IMR-90 (cell line): ENCODE data around the gene ITIH2. TPM values are rescaled to one million over a fixed set of nuclear protein-coding genes. Genes with fewer than 3 reads are reported as not detected.

Source experiments
- ATAC-seq: fragments of 200-7000 bp; cut with Tn5 transposase; 2 replicates; pipeline ENCODE4 v1.9.1; 2020; ENCODE audit warnings: low read depth, mild to moderate bottlenecking, moderate library complexity
- BruUV-seq: library from RNA; stranded (reverse); fragments of 400-500 nt; replicated peaks from 2 replicates; lab custom pipeline; 2021; lab: Mats Ljungman, UMichigan
- CTCF ChIA-PET: fragments of 300-600 bp; formaldehyde crosslinking; extraction: SDS; loops from one replicate; lab custom pipeline; 2021; ENCODE audit warnings: antibody characterized with exemption; lab: Yijun Ruan, JAX
- POLR2A ChIA-PET: fragments of 300-600 bp; sonication (Branson Sonifier 250); formaldehyde crosslinking; loops from one replicate; lab custom pipeline; 2022; ENCODE audit warnings: antibody characterized with exemption; ENCODE audit not compliant: unreplicated experiment; lab: Charles Lee
- DNase-seq: peaks from one replicate; pipeline ENCODE4 v3.0.0; 2013
- H2AFZ ChIP-seq: replicated peaks from 2 replicates; pipeline ENCODE3; 2013; ENCODE audit warnings: low read length, mild to moderate bottlenecking; ENCODE audit not compliant: poor library complexity
- H2AK5ac ChIP-seq: 2 replicates; pipeline ENCODE4 v1.6.1; 2013; ENCODE audit warnings: low read depth, low read length, inconsistent platforms
- H2AK9ac ChIP-seq: replicated peaks from 2 replicates; pipeline ENCODE3; 2013; ENCODE audit warnings: mild to moderate bottlenecking, low read depth, low read length, moderate library complexity; ENCODE audit not compliant: poor library complexity
- H2BK120ac ChIP-seq: 2 replicates; pipeline ENCODE4 v1.6.1; 2013; ENCODE audit warnings: low read depth, low read length, inconsistent platforms
- H2BK15ac ChIP-seq: 3 replicates; pipeline ENCODE4 v1.6.1; 2013; ENCODE audit warnings: low read depth, low read length, inconsistent platforms
- H2BK20ac ChIP-seq: 2 replicates; pipeline ENCODE4 v1.6.1; 2013; ENCODE audit warnings: low read depth, mild to moderate bottlenecking, inconsistent platforms, low read length, moderate library complexity
- H2BK5ac ChIP-seq: 2 replicates; pipeline ENCODE4 v1.6.1; 2013; ENCODE audit warnings: mild to moderate bottlenecking, low read depth, low read length, inconsistent platforms; ENCODE audit not compliant: poor library complexity, severe bottlenecking
- H3K14ac ChIP-seq: replicated peaks from 2 replicates; pipeline ENCODE4 v1.6.1; 2013; ENCODE audit warnings: low read depth, low read length, inconsistent platforms
- H3K18ac ChIP-seq: 2 replicates; pipeline ENCODE4 v1.6.1; 2013; ENCODE audit warnings: low read depth, low read length, control low read depth
- H3K23ac ChIP-seq: 2 replicates; pipeline ENCODE4 v1.6.1; 2013; ENCODE audit warnings: low read depth, low read length, inconsistent platforms
- H3K27ac ChIP-seq: 2 replicates; pipeline ENCODE4 v1.5.1; 2013; ENCODE audit warnings: mild to moderate bottlenecking, control low read depth, low read length; ENCODE audit not compliant: insufficient read depth
- H3K27me3 ChIP-seq: 2 replicates; pipeline ENCODE4 v1.6.1; 2013; ENCODE audit warnings: low read length; ENCODE audit not compliant: control insufficient read depth, insufficient read depth
- H3K36me3 ChIP-seq: 2 replicates; pipeline ENCODE4 v1.6.1; 2013; ENCODE audit warnings: low read length, mixed read lengths; ENCODE audit not compliant: control insufficient read depth, insufficient read depth
- H3K4ac ChIP-seq: 2 replicates; pipeline ENCODE4 v1.6.1; 2013; ENCODE audit warnings: low read depth, low read length, inconsistent platforms
- H3K4me1 ChIP-seq: 2 replicates; pipeline ENCODE4 v1.6.1; 2013; ENCODE audit warnings: low read length, mixed read lengths; ENCODE audit not compliant: control insufficient read depth, insufficient read depth
- H3K4me2 ChIP-seq: 2 replicates; pipeline ENCODE4 v1.6.1; 2013; ENCODE audit warnings: low read depth, mild to moderate bottlenecking, control low read depth, low read length, moderate library complexity
- H3K4me3 ChIP-seq: 2 replicates; pipeline ENCODE4 v1.5.1; 2013; ENCODE audit warnings: low read depth, mild to moderate bottlenecking, control low read depth, low read length, moderate library complexity; ENCODE audit not compliant: insufficient read depth
- H3K56ac ChIP-seq: 2 replicates; pipeline ENCODE4 v1.6.1; 2013; ENCODE audit warnings: low read length, inconsistent platforms; ENCODE audit not compliant: insufficient read depth; ENCODE audit errors: extremely low read depth
- H3K79me1 ChIP-seq, 2 experiments: 2 replicates each; pipeline ENCODE4 v1.6.1; 2013; ENCODE audit warnings: low read length in 2 of 2, inconsistent platforms in 1 of 2, low read depth in 1 of 2
- H3K9ac ChIP-seq: 2 replicates; pipeline ENCODE4 v1.6.1; 2013; ENCODE audit warnings: low read depth, low read length, control low read depth
- H3K9me1 ChIP-seq: 2 replicates; pipeline ENCODE4 v1.6.1; 2013; ENCODE audit warnings: low read length, inconsistent platforms; ENCODE audit not compliant: insufficient read depth
- H3K9me3 ChIP-seq: 2 replicates; pipeline ENCODE4 v1.6.1; 2013; ENCODE audit warnings: low read length; ENCODE audit not compliant: control insufficient read depth, insufficient read depth
- H4K20me1 ChIP-seq: 2 replicates; pipeline ENCODE4 v1.6.1; 2013; ENCODE audit warnings: low read length, inconsistent platforms; ENCODE audit not compliant: insufficient read depth
- H4K5ac ChIP-seq: 2 replicates; pipeline ENCODE4 v1.6.1; 2013; ENCODE audit warnings: mild to moderate bottlenecking, low read depth, low read length, control low read depth
- H4K8ac ChIP-seq, 2 experiments: 2 replicates each; pipeline ENCODE4 v1.6.1; 2013; ENCODE audit warnings: low read depth in 2 of 2, low read length in 2 of 2, control low read depth in 1 of 2, inconsistent platforms in 1 of 2
- H4K91ac ChIP-seq: 2 replicates; pipeline ENCODE4 v1.6.1; 2013; ENCODE audit warnings: low read depth, low read length, inconsistent platforms; ENCODE audit not compliant: insufficient read depth
- BHLHE40 ChIP-seq: fragments of 150-350 bp; IDR thresholded peaks from 2 replicates; pipeline ENCODE4 v1.6.1; 2016; ENCODE audit warnings: mild to moderate bottlenecking, low read depth, low read length
- CHD1 ChIP-seq: IDR thresholded peaks from 2 replicates; pipeline ENCODE4 v1.6.1; 2012; ENCODE audit warnings: low read depth, low read length, improper control_type of control experiment
- FOS ChIP-seq: fragments of 150-350 bp; IDR thresholded peaks from 2 replicates; pipeline ENCODE4 v1.6.1; 2016; ENCODE audit warnings: low read depth, low read length
- MAFK ChIP-seq: IDR thresholded peaks from 2 replicates; pipeline ENCODE4 v1.6.1; 2012; ENCODE audit warnings: low read depth, low read length, improper control_type of control experiment
- NFE2L2 ChIP-seq: fragments of 150-350 bp; IDR thresholded peaks from 2 replicates; pipeline ENCODE4 v1.6.1; 2016; ENCODE audit warnings: low read depth, mild to moderate bottlenecking, low read length
- RCOR1 ChIP-seq: IDR thresholded peaks from 2 replicates; pipeline ENCODE4 v1.6.1; 2012; ENCODE audit warnings: mild to moderate bottlenecking, low read length, improper control_type of control experiment; ENCODE audit not compliant: insufficient replicate concordance
- WGBS, 2 experiments: methylation state at CpG; one replicate each; pipeline versions ENCODE4 v1.1.5 to v1.1.7; 2013; ENCODE audit warnings: missing lambda C conversion rate in 2 of 2; ENCODE audit not compliant: insufficient read length in 1 of 2; ENCODE audit errors: extremely low coverage in 2 of 2; 5-methylcytosine and 5-hydroxymethylcytosine counted together
- dilution Hi-C: fragments of 300-500 bp; cut with HindIII; formaldehyde crosslinking; loops from one replicate; pipeline ENCODE4 v1.14.3; 2018; ENCODE audit warnings: low sequenced_read_pairs; ENCODE audit not compliant: unreplicated experiment
- in situ Hi-C: fragments of 300-500 bp; cut with MboI; formaldehyde crosslinking; loops from 3 replicates; pipeline ENCODE4 v1.14.3; 2019; ENCODE audit warnings: low sequenced_read_pairs, inconsistent platforms, mixed read lengths
- intact Hi-C: fragments of 100-400 bp; cut with micrococcal nuclease; formaldehyde crosslinking; loops from 2 replicates; pipeline ENCODE4 v1.10.0; 2022
- polyA plus RNA-seq, 3 experiments: library from polyadenylated mRNA; depleted of rRNA; stranded (reverse); fragments of >200 nt; gene quantifications; 2 replicates each; pipeline ENCODE4 v1.2.3, GENCODE V29; 2012; ENCODE audit warnings: low replicate concordance in 1 of 3
- total RNA-seq: library from RNA; depleted of rRNA; stranded (reverse); fragments of >200 nt; gene quantifications from 2 replicates; pipeline ENCODE4 v1.2.3, GENCODE V29; 2012
- TF ChIP-seq, protein P1 (sequence below): fragments of 150-350 bp; IDR thresholded peaks from 2 replicates; pipeline ENCODE4 v1.6.1; 2017; ENCODE audit warnings: mild to moderate bottlenecking, antibody characterized with exemption, low read length, low read depth
- TF ChIP-seq, protein P2 (sequence below): fragments of 150-350 bp; IDR thresholded peaks from 2 replicates; pipeline ENCODE4 v1.6.1; 2016; ENCODE audit warnings: low read depth, mild to moderate bottlenecking, low read length, moderate library complexity, borderline replicate concordance

Gene ITIH2
- total and polyA plus RNA-seq, 2 of the 4 experiments (the other 2 are of a cell fraction): not detected

- H2BK20ac ChIP-seq: no peak overlapping the region
- no peak overlapping the region for H2BK15ac ChIP-seq
- POLR2A ChIA-PET: no interaction called here
- no peak overlapping the region for H2BK5ac ChIP-seq
- H3K9me1 ChIP-seq: no peaks in the 10 kb centered on the region
- H2AK9ac ChIP-seq: no peak overlapping the region
- no peaks in the 10 kb centered on the region for H3K36me3 ChIP-seq
- dilution Hi-C loops (no loop called here), intact Hi-C loops (no loop called here), in situ Hi-C loops (no loop called here)
- no peaks in the 10 kb centered on the region for H3K4me1 ChIP-seq
- H3K14ac ChIP-seq: no peak overlapping the region
- H4K91ac ChIP-seq: no peak overlapping the region
- no peaks in the 10 kb centered on the region for H3K9me3 ChIP-seq
- WGBS, 2 experiments: no CpG with 5 or more reads among the region's 4 CpGs
- no peak overlapping the region for H4K8ac ChIP-seq
- CTCF ChIA-PET: no interaction called here
- no peak overlapping the region for H2AK5ac ChIP-seq
- no peak for DNase-seq
- no peak overlapping the region for H3K9ac ChIP-seq
- no peak overlapping the region for H4K5ac ChIP-seq
- no peak for ATAC-seq
- no peaks in the 10 kb centered on the region for H3K79me1 ChIP-seq
- no peak overlapping the region for H3K27ac ChIP-seq
- no TSS peak for BruUV-seq
- no peaks in the 10 kb centered on the region; the same call in 1 of the 2 replicates for H3K27me3 ChIP-seq
- H3K23ac ChIP-seq: no peak overlapping the region
- H2BK120ac ChIP-seq: no peak overlapping the region
- no peaks in the 10 kb centered on the region for H4K20me1 ChIP-seq
- H3K4me2 ChIP-seq: no peak overlapping the region
- H3K4ac ChIP-seq: no peak overlapping the region
- H3K56ac ChIP-seq: no peak overlapping the region
- no peak overlapping the region for H3K4me3 ChIP-seq
- H2AFZ ChIP-seq: no peak overlapping the region
- TF ChIP-seq, protein P1, sequence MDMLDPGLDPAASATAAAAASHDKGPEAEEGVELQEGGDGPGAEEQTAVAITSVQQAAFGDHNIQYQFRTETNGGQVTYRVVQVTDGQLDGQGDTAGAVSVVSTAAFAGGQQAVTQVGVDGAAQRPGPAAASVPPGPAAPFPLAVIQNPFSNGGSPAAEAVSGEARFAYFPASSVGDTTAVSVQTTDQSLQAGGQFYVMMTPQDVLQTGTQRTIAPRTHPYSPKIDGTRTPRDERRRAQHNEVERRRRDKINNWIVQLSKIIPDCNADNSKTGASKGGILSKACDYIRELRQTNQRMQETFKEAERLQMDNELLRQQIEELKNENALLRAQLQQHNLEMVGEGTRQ: no peak
- TF ChIP-seq RCOR1 (no peak), NFE2L2 (no peak), MAFK (no peak), BHLHE40 (no peak), FOS (no peak), CHD1 (no peak)
- TF ChIP-seq, protein P2, sequence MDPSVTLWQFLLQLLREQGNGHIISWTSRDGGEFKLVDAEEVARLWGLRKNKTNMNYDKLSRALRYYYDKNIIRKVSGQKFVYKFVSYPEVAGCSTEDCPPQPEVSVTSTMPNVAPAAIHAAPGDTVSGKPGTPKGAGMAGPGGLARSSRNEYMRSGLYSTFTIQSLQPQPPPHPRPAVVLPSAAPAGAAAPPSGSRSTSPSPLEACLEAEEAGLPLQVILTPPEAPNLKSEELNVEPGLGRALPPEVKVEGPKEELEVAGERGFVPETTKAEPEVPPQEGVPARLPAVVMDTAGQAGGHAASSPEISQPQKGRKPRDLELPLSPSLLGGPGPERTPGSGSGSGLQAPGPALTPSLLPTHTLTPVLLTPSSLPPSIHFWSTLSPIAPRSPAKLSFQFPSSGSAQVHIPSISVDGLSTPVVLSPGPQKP: no peak
- no peak overlapping the region for H3K18ac ChIP-seq
These were observed 5.7 kb downstream of the ITIH2 start for GRCh38 chr10:7708832-7709231.
